C4-2B (cell line): Measurements from ENCODE around the gene PCNT.

Experiments used
- CTCF ChIP-seq: fragments of 450-650 bp; conservative IDR thresholded peaks from 2 replicates; pipeline ENCODE4 v1.5.1; 2017; ENCODE audit warnings: mild to moderate bottlenecking
- ZFX ChIP-seq: fragments of 450-650 bp; IDR thresholded peaks from 2 replicates; pipeline ENCODE4 v1.6.1; 2017

- TF ChIP-seq CTCF: no peak
- TF ChIP-seq ZFX: no peak
Observed at GRCh38 chr21:46357684-46358425, 33.9 kb downstream of the PCNT start.
